NT2/D1 (cell line): ENCODE results near the gene ADISSP.

ENCODE experiments used
- SUZ12 ChIP-seq: IDR thresholded peaks from 2 replicates; pipeline ENCODE4 v1.6.1; 2011; ENCODE audit not compliant: insufficient read length, insufficient read depth; ENCODE audit errors: extremely low read depth
- YY1 ChIP-seq: IDR thresholded peaks from 2 replicates; pipeline ENCODE4 v1.6.1; 2011; ENCODE audit not compliant: insufficient read length, insufficient read depth
- ZNF274 ChIP-seq: IDR thresholded peaks from 2 replicates; pipeline ENCODE4 v1.6.1; 2011; ENCODE audit warnings: mild to moderate bottlenecking, low read depth, low read length

DNA sequence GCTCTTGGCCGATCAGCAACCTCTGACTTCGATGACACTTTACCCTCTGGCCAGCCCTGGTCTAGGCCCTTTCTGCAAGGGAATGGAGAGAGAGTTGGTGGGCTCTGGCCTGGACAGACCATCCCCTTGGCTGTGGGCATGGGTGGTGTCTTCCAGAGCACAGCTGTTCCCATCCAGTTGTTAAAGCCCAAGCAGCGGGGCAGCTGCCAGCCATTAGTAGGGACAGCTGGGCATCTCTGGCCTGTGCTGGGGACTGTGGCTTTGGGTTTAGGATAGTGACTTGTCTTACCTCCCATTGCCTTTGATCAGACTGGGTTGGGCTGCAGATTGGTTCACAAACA is 31.3 kb upstream of the ADISSP start:
- TF ChIP-seq YY1 (no peak), ZNF274 (no peak), SUZ12 (no peak)
